ENCODE results near the gene LCN12.

GRCh38 chr9:136954270-136955083 lies 2.4 kb downstream of the LCN12 start:
- no peak for TF ChIP-seq CTCF (IDR thresholded peaks at IDR 0.05)
- TF ChIP-seq POLR2A (IDR thresholded peaks at IDR 0.05), result no peak

Data from vagina (tissue), 2 donors.